HepG2 (cell line): ENCODE data around the gene TOX2. TPM values are rescaled to one million over a fixed set of nuclear protein-coding genes. Genes with fewer than 3 reads are reported as not detected.
A peak's percentile ranks its signal among the peaks of the same experiment; 100 is the strongest.

ENCODE experiments used
- ATAC-seq: fragments of 200-7000 bp; cut with Tn5 transposase; 3 replicates; pipeline ENCODE4 v1.9.1; 2020; ENCODE audit warnings: mild to moderate bottlenecking, moderate library complexity
- BruUV-seq: library from RNA; stranded (reverse); fragments of 400-500 nt; replicated peaks from 2 replicates; lab custom pipeline; 2021; lab: Mats Ljungman, UMichigan
- CTCF ChIA-PET: fragments of 300-600 bp; formaldehyde crosslinking; extraction: SDS; loops from one replicate; lab custom pipeline; 2021; ENCODE audit warnings: low total read pairs, inconsistent platforms, low intra/inter-chr PET ratio; lab: Yijun Ruan, JAX
- POLR2A ChIA-PET: fragments of 350-600 bp; sonication (Branson Sonifier 250); formaldehyde crosslinking; loops from one replicate; lab custom pipeline; 2020; ENCODE audit warnings: antibody characterized with exemption, inconsistent platforms; lab: Yijun Ruan, JAX
- DNase-seq: peaks from one replicate; pipeline ENCODE4 v3.0.0-alpha.2; 2015; ENCODE audit warnings: low spot score
- FAIRE-seq: peaks from 3 replicates; lab custom pipeline; 2011; peaks lifted over from hg19 to GRCh38; lab: Jason Lieb, UNC
- H2AFZ ChIP-seq: one replicate; pipeline ENCODE4 v1.6.1; 2011; ENCODE audit warnings: low read length, inconsistent platforms
- H3K27ac ChIP-seq: fragments of 300-600 bp; 3 replicates; pipeline ENCODE4 v1.8.0; 2011; ENCODE audit warnings: mixed run types, mild to moderate bottlenecking, mixed read lengths, low read length, inconsistent platforms; ENCODE audit not compliant: insufficient read depth; ENCODE audit errors: extremely low read length
- H3K27me3 ChIP-seq, 2 experiments: fragments of 200-600 bp in 1 of 2; 2 replicates in 1 of 2; 3 replicates in 1 of 2; pipeline versions ENCODE4 v1.6.0 to v1.8.0; 2011; ENCODE audit warnings: low read length in 2 of 2, mild to moderate bottlenecking in 2 of 2, moderate library complexity in 2 of 2, inconsistent platforms in 1 of 2; ENCODE audit not compliant: insufficient read depth in 2 of 2, control insufficient read depth in 1 of 2
- H3K36me3 ChIP-seq, 2 experiments: fragments of 200-600 bp in 1 of 2; replicated peaks in 1 of 2; 2 replicates in 1 of 2; 3 replicates in 1 of 2; pipeline versions ENCODE4 v1.5.1 to v1.8.0; 2011; ENCODE audit warnings: low read length in 2 of 2, inconsistent platforms in 1 of 2; ENCODE audit not compliant: insufficient read depth in 2 of 2, control insufficient read depth in 1 of 2
- H3K4me1 ChIP-seq: 2 replicates; pipeline ENCODE4 v1.5.1; 2012; ENCODE audit warnings: low read length, inconsistent platforms; ENCODE audit not compliant: insufficient read depth
- H3K4me2 ChIP-seq: 2 replicates; pipeline ENCODE4 v1.6.0; 2011; ENCODE audit warnings: low read depth, low read length, inconsistent platforms
- H3K4me3 ChIP-seq, 3 experiments: fragments of 200-600 bp in 1 of 3; sonication (generic), shearing (Covaris generic) in 1 of 3; replicated peaks in 1 of 3; 2 replicates each; pipeline ENCODE4 v1.5.1; 2011 to 2016; ENCODE audit warnings: low read length in 3 of 3, inconsistent platforms in 2 of 3, low read depth in 2 of 3, mild to moderate bottlenecking in 2 of 3, control low read depth in 1 of 3, mixed read lengths in 1 of 3; ENCODE audit not compliant: insufficient read depth in 1 of 3
- H3K79me2 ChIP-seq: one replicate; pipeline ENCODE4 v1.6.1; 2011; ENCODE audit warnings: low read length, inconsistent platforms; ENCODE audit not compliant: insufficient read depth
- H3K9ac ChIP-seq: 2 replicates; pipeline ENCODE4 v1.6.0; 2011; ENCODE audit warnings: mild to moderate bottlenecking, low read depth, low read length, inconsistent platforms; ENCODE audit not compliant: insufficient read depth
- H3K9me3 ChIP-seq: 2 replicates; pipeline ENCODE4 v1.5.1; 2012; ENCODE audit warnings: mild to moderate bottlenecking, low read length
- H4K20me1 ChIP-seq: 2 replicates; pipeline ENCODE4 v1.6.0; 2011; ENCODE audit warnings: inconsistent platforms, mild to moderate bottlenecking, low read length, moderate library complexity; ENCODE audit not compliant: insufficient read depth
- FLYWCH1 ChIP-seq: sonication (generic); formaldehyde crosslinking; IDR thresholded peaks from 2 replicates; pipeline ENCODE4 v1.8.1; 2023; ENCODE audit warnings: mild to moderate bottlenecking, missing genetic modification reagents
- MAFK ChIP-seq, 2 experiments: IDR thresholded peaks in 1 of 2; conservative IDR thresholded peaks in 1 of 2; 2 replicates each; pipeline ENCODE4 v1.6.1; 2011; ENCODE audit warnings: improper control_type of control experiment in 2 of 2, low read length in 2 of 2
- NRL ChIP-seq: sonication (generic); formaldehyde crosslinking; IDR thresholded peaks from 2 replicates; pipeline ENCODE4 v1.5.0; 2020; ENCODE audit warnings: missing genetic modification reagents, mild to moderate bottlenecking, moderate library complexity, borderline replicate concordance
- ZNF280B ChIP-seq: sonication (generic); formaldehyde crosslinking; IDR thresholded peaks from 2 replicates; pipeline ENCODE4 v1.5.0; 2020; ENCODE audit warnings: missing genetic modification reagents, mild to moderate bottlenecking, borderline replicate concordance
- WGBS: methylation state at CpG from one replicate; pipeline ENCODE4 v1.1.6; 2017; ENCODE audit warnings: low lambda C conversion rate; 5-methylcytosine and 5-hydroxymethylcytosine counted together
- in situ Hi-C: cut with HindIII; loops from 2 replicates; pipeline ENCODE4 v1.10.0; 2017; ENCODE audit warnings: low pct_unique_long_range_greater_than_20kb; ENCODE audit not compliant: extremely low pct_ligation_motif_present
- intact Hi-C: fragments of 100-400 bp; cut with micrococcal nuclease; formaldehyde crosslinking; loops from one replicate; pipeline ENCODE4 v1.10.0; 2022; ENCODE audit not compliant: unreplicated experiment
- polyA plus RNA-seq, 8 experiments: library from polyadenylated mRNA; depleted of rRNA in 3 of 8; stranded (reverse) in 7 of 8; unstranded in 1 of 8; fragments of >200 nt; fragmentation: Illumina TruSeq in 4 of 8; extraction: Trizol in 4 of 8; gene quantifications; 2 replicates each; pipeline versions ENCODE4 v1.2.1 to v1.2.3, GENCODE V29; 2011 to 2016; ENCODE audit warnings: low read depth in 4 of 8, missing spikeins in 1 of 8, mixed read lengths in 1 of 8; ENCODE audit not compliant: insufficient read depth in 1 of 8
- total RNA-seq, 5 experiments: library from RNA; depleted of rRNA; stranded (reverse); fragments of >200 nt; fragmentation: Illumina TruSeq; extraction: Trizol; gene quantifications; 2 replicates each; pipeline ENCODE4 v1.2.3, GENCODE V29; 2016; ENCODE audit warnings: low read depth in 1 of 5
- TF ChIP-seq, protein P1 (sequence below): sonication (generic); formaldehyde crosslinking; IDR thresholded peaks from 2 replicates; pipeline ENCODE4 v1.5.1; 2020; ENCODE audit warnings: missing genetic modification reagents, mild to moderate bottlenecking, borderline replicate concordance

Gene TOX2
- total and polyA plus RNA-seq, 2 of the 13 experiments (the other 11 are each of a cell fraction or from before 2014, with no cell fraction given) = not detected

- ChIA-PET POLR2A (no interaction called here), CTCF (no interaction called here)
- H3K27ac ChIP-seq = no peak overlapping the region
- H3K79me2 ChIP-seq = no peaks in the 10 kb centered on the region
- H3K4me2 ChIP-seq = no peak overlapping the region
- 0 out of 2 replicates have a peak, but pooled peaks have one; percentile 21 for TF ChIP-seq ZNF280B (CRISPR knock-in tag)
- TF ChIP-seq FLYWCH1 (CRISPR knock-in tag) = no peak
- TF ChIP-seq, protein P1, sequence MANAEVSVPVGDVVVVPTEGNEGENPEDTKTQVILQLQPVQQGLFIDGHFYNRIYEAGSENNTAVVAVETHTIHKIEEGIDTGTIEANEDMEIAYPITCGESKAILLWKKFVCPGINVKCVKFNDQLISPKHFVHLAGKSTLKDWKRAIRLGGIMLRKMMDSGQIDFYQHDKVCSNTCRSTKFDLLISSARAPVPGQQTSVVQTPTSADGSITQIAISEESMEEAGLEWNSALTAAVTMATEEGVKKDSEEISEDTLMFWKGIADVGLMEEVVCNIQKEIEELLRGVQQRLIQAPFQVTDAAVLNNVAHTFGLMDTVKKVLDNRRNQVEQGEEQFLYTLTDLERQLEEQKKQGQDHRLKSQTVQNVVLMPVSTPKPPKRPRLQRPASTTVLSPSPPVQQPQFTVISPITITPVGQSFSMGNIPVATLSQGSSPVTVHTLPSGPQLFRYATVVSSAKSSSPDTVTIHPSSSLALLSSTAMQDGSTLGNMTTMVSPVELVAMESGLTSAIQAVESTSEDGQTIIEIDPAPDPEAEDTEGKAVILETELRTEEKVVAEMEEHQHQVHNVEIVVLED = no peak
- TF ChIP-seq MAFK (conservative IDR thresholded peaks at IDR 0.05 in 1 of 2, IDR thresholded peaks at IDR 0.05 in 1 of 2; ENCODE audit: low read length in 2 of 2) = no peak
- 0 out of 2 replicates have a peak, but pooled peaks have one; percentile 30 for TF ChIP-seq NRL
- H3K36me3 ChIP-seq = no peaks in the 10 kb centered on the region
- FAIRE-seq = no peak
- 42% methylated on average over 10 of the region's 10 CpGs for WGBS
- no peaks in the 10 kb centered on the region for H3K9me3 ChIP-seq
- H3K9ac ChIP-seq = no peak overlapping the region
- no peak overlapping the region for H2AFZ ChIP-seq
- no peak for ATAC-seq
- no TSS peak for BruUV-seq
- no peak overlapping the region for H3K4me3 ChIP-seq
- DNase-seq = no peak
- in situ Hi-C loops = no loop called here
- H3K27me3 ChIP-seq = peaks cover 0 to 31% of the 10 kb centered on the region in 2 experiments; a peak in 2 of 5 replicates
- H3K4me1 ChIP-seq = peaks cover 13% of the 10 kb centered on the region
- H4K20me1 ChIP-seq = no peaks in the 10 kb centered on the region
- intact Hi-C loops = no loop called here
Observed at GRCh38 chr20:43899274-43900120, 15.2 kb upstream of the TOX2 start.
